HepG2 (cell line): ENCODE measurements around the gene ANO1. TPM values are rescaled to one million over a fixed set of nuclear protein-coding genes. Genes with fewer than 3 reads are reported as not detected.

Experiments
- ATAC-seq: fragments of 200-7000 bp; cut with Tn5 transposase; 3 replicates; pipeline ENCODE4 v1.9.1; 2020; ENCODE audit warnings: mild to moderate bottlenecking, moderate library complexity
- BruUV-seq: library from RNA; stranded (reverse); fragments of 400-500 nt; replicated peaks from 2 replicates; lab custom pipeline; 2021; lab: Mats Ljungman, UMichigan
- CTCF ChIA-PET: fragments of 300-600 bp; formaldehyde crosslinking; extraction: SDS; loops from one replicate; lab custom pipeline; 2021; ENCODE audit warnings: low total read pairs, inconsistent platforms, low intra/inter-chr PET ratio; lab: Yijun Ruan, JAX
- POLR2A ChIA-PET: fragments of 350-600 bp; sonication (Branson Sonifier 250); formaldehyde crosslinking; loops from one replicate; lab custom pipeline; 2020; ENCODE audit warnings: antibody characterized with exemption, inconsistent platforms; lab: Yijun Ruan, JAX
- DNase-seq: peaks from one replicate; pipeline ENCODE4 v3.0.0-alpha.2; 2015; ENCODE audit warnings: low spot score
- FAIRE-seq: peaks from 3 replicates; lab custom pipeline; 2011; peaks lifted over from hg19 to GRCh38; lab: Jason Lieb, UNC
- H2AFZ ChIP-seq: one replicate; pipeline ENCODE4 v1.6.1; 2011; ENCODE audit warnings: low read length, inconsistent platforms
- H3K27ac ChIP-seq: fragments of 300-600 bp; 3 replicates; pipeline ENCODE4 v1.8.0; 2011; ENCODE audit warnings: mixed run types, mild to moderate bottlenecking, mixed read lengths, low read length, inconsistent platforms; ENCODE audit not compliant: insufficient read depth; ENCODE audit errors: extremely low read length
- H3K27me3 ChIP-seq, 2 experiments: fragments of 200-600 bp in 1 of 2; 2 replicates in 1 of 2; 3 replicates in 1 of 2; pipeline versions ENCODE4 v1.6.0 to v1.8.0; 2011; ENCODE audit warnings: low read length in 2 of 2, mild to moderate bottlenecking in 2 of 2, moderate library complexity in 2 of 2, inconsistent platforms in 1 of 2; ENCODE audit not compliant: insufficient read depth in 2 of 2, control insufficient read depth in 1 of 2
- H3K36me3 ChIP-seq, 2 experiments: fragments of 200-600 bp in 1 of 2; replicated peaks in 1 of 2; 2 replicates in 1 of 2; 3 replicates in 1 of 2; pipeline versions ENCODE4 v1.5.1 to v1.8.0; 2011; ENCODE audit warnings: low read length in 2 of 2, inconsistent platforms in 1 of 2; ENCODE audit not compliant: insufficient read depth in 2 of 2, control insufficient read depth in 1 of 2
- H3K4me1 ChIP-seq: 2 replicates; pipeline ENCODE4 v1.5.1; 2012; ENCODE audit warnings: low read length, inconsistent platforms; ENCODE audit not compliant: insufficient read depth
- H3K4me2 ChIP-seq: 2 replicates; pipeline ENCODE4 v1.6.0; 2011; ENCODE audit warnings: low read depth, low read length, inconsistent platforms
- H3K4me3 ChIP-seq, 3 experiments: fragments of 200-600 bp in 1 of 3; sonication (generic), shearing (Covaris generic) in 1 of 3; replicated peaks in 1 of 3; 2 replicates each; pipeline ENCODE4 v1.5.1; 2011 to 2016; ENCODE audit warnings: low read length in 3 of 3, inconsistent platforms in 2 of 3, low read depth in 2 of 3, mild to moderate bottlenecking in 2 of 3, control low read depth in 1 of 3, mixed read lengths in 1 of 3; ENCODE audit not compliant: insufficient read depth in 1 of 3
- H3K79me2 ChIP-seq: one replicate; pipeline ENCODE4 v1.6.1; 2011; ENCODE audit warnings: low read length, inconsistent platforms; ENCODE audit not compliant: insufficient read depth
- H3K9ac ChIP-seq: 2 replicates; pipeline ENCODE4 v1.6.0; 2011; ENCODE audit warnings: mild to moderate bottlenecking, low read depth, low read length, inconsistent platforms; ENCODE audit not compliant: insufficient read depth
- H3K9me3 ChIP-seq: 2 replicates; pipeline ENCODE4 v1.5.1; 2012; ENCODE audit warnings: mild to moderate bottlenecking, low read length
- H4K20me1 ChIP-seq: 2 replicates; pipeline ENCODE4 v1.6.0; 2011; ENCODE audit warnings: inconsistent platforms, mild to moderate bottlenecking, low read length, moderate library complexity; ENCODE audit not compliant: insufficient read depth
- CENPT ChIP-seq: sonication (generic); formaldehyde crosslinking; IDR thresholded peaks from 2 replicates; pipeline ENCODE4 v1.8.0; 2022; ENCODE audit warnings: low read depth, mild to moderate bottlenecking, moderate library complexity, missing genetic modification reagents
- FOSL1 ChIP-seq: sonication (generic); formaldehyde crosslinking; IDR thresholded peaks from 2 replicates; pipeline ENCODE4 v1.9.0; 2021; ENCODE audit warnings: missing genetic modification reagents, borderline replicate concordance
- MBD4 ChIP-seq: IDR thresholded peaks from 2 replicates; pipeline ENCODE4 v1.6.1; 2012; ENCODE audit warnings: low read length, inconsistent platforms, borderline replicate concordance
- MED8 ChIP-seq: sonication (generic); formaldehyde crosslinking; IDR thresholded peaks from 2 replicates; pipeline ENCODE4 v1.8.1; 2023; ENCODE audit warnings: mild to moderate bottlenecking, missing genetic modification reagents; ENCODE audit not compliant: insufficient replicate concordance
- MXD4 ChIP-seq: IDR thresholded peaks from 2 replicates; pipeline ENCODE4 v1.6.1; 2016; ENCODE audit warnings: mild to moderate bottlenecking, missing biosample characterization, missing genetic modification reagents
- POLR2AphosphoS2 ChIP-seq: IDR thresholded peaks from 2 replicates; pipeline ENCODE4 v1.6.1; 2011; ENCODE audit warnings: low read depth, low read length, improper control_type of control experiment
- ZFX ChIP-seq: sonication (generic); formaldehyde crosslinking; IDR thresholded peaks from 2 replicates; pipeline ENCODE4 v1.4.0; 2020; ENCODE audit warnings: mild to moderate bottlenecking, low read depth, missing genetic modification reagents, moderate library complexity
- ZNF549 ChIP-seq: sonication (generic); formaldehyde crosslinking; IDR thresholded peaks from 2 replicates; pipeline ENCODE4 v1.5.0; 2020; ENCODE audit warnings: missing genetic modification reagents
- ZNF841 ChIP-seq: sonication (generic); formaldehyde crosslinking; IDR thresholded peaks from 2 replicates; pipeline ENCODE4 v1.8.1; 2023; ENCODE audit warnings: missing genetic modification reagents, borderline replicate concordance
- WGBS: methylation state at CpG from one replicate; pipeline ENCODE4 v1.1.6; 2017; ENCODE audit warnings: low lambda C conversion rate; 5-methylcytosine and 5-hydroxymethylcytosine counted together
- in situ Hi-C: cut with HindIII; loops from 2 replicates; pipeline ENCODE4 v1.10.0; 2017; ENCODE audit warnings: low pct_unique_long_range_greater_than_20kb; ENCODE audit not compliant: extremely low pct_ligation_motif_present
- intact Hi-C: fragments of 100-400 bp; cut with micrococcal nuclease; formaldehyde crosslinking; loops from one replicate; pipeline ENCODE4 v1.10.0; 2022; ENCODE audit not compliant: unreplicated experiment
- polyA plus RNA-seq, 8 experiments: library from polyadenylated mRNA; depleted of rRNA in 3 of 8; stranded (reverse) in 7 of 8; unstranded in 1 of 8; fragments of >200 nt; fragmentation: Illumina TruSeq in 4 of 8; extraction: Trizol in 4 of 8; gene quantifications; 2 replicates each; pipeline versions ENCODE4 v1.2.1 to v1.2.3, GENCODE V29; 2011 to 2016; ENCODE audit warnings: low read depth in 4 of 8, missing spikeins in 1 of 8, mixed read lengths in 1 of 8; ENCODE audit not compliant: insufficient read depth in 1 of 8
- total RNA-seq, 5 experiments: library from RNA; depleted of rRNA; stranded (reverse); fragments of >200 nt; fragmentation: Illumina TruSeq; extraction: Trizol; gene quantifications; 2 replicates each; pipeline ENCODE4 v1.2.3, GENCODE V29; 2016; ENCODE audit warnings: low read depth in 1 of 5
- TF ChIP-seq, protein P1 (sequence below): sonication (generic); formaldehyde crosslinking; IDR thresholded peaks from 2 replicates; pipeline ENCODE4 v1.4.0; 2020; ENCODE audit warnings: missing genetic modification reagents
- TF ChIP-seq, protein P2 (sequence below): sonication (generic); formaldehyde crosslinking; IDR thresholded peaks from 2 replicates; pipeline ENCODE4 v1.8.0; 2023; ENCODE audit warnings: mild to moderate bottlenecking, missing genetic modification reagents

The ANO1 gene
- total and polyA plus RNA-seq, 2 of the 13 experiments (the other 11 are each of a cell fraction or from before 2014, with no cell fraction given) = not detected

- FAIRE-seq (no peak), ATAC-seq (no peak), DNase-seq (no peak)
- Histone ChIP-seq H3K4me1 (no peaks in the 10 kb centered on the region), H2AFZ (no peak overlapping the region), H3K4me2 (no peak overlapping the region), H4K20me1 (no peaks in the 10 kb centered on the region), H3K9me3 (no peaks in the 10 kb centered on the region), H3K27ac (no peak overlapping the region), H3K79me2 (no peaks in the 10 kb centered on the region), H3K9ac (no peak overlapping the region)
- POLR2A ChIA-PET = no interaction called here
- in situ Hi-C loops = no loop called here
- CTCF ChIA-PET = no interaction called here
- no TSS peak for BruUV-seq
- intact Hi-C loops = no loop called here
- TF ChIP-seq, protein P1, sequence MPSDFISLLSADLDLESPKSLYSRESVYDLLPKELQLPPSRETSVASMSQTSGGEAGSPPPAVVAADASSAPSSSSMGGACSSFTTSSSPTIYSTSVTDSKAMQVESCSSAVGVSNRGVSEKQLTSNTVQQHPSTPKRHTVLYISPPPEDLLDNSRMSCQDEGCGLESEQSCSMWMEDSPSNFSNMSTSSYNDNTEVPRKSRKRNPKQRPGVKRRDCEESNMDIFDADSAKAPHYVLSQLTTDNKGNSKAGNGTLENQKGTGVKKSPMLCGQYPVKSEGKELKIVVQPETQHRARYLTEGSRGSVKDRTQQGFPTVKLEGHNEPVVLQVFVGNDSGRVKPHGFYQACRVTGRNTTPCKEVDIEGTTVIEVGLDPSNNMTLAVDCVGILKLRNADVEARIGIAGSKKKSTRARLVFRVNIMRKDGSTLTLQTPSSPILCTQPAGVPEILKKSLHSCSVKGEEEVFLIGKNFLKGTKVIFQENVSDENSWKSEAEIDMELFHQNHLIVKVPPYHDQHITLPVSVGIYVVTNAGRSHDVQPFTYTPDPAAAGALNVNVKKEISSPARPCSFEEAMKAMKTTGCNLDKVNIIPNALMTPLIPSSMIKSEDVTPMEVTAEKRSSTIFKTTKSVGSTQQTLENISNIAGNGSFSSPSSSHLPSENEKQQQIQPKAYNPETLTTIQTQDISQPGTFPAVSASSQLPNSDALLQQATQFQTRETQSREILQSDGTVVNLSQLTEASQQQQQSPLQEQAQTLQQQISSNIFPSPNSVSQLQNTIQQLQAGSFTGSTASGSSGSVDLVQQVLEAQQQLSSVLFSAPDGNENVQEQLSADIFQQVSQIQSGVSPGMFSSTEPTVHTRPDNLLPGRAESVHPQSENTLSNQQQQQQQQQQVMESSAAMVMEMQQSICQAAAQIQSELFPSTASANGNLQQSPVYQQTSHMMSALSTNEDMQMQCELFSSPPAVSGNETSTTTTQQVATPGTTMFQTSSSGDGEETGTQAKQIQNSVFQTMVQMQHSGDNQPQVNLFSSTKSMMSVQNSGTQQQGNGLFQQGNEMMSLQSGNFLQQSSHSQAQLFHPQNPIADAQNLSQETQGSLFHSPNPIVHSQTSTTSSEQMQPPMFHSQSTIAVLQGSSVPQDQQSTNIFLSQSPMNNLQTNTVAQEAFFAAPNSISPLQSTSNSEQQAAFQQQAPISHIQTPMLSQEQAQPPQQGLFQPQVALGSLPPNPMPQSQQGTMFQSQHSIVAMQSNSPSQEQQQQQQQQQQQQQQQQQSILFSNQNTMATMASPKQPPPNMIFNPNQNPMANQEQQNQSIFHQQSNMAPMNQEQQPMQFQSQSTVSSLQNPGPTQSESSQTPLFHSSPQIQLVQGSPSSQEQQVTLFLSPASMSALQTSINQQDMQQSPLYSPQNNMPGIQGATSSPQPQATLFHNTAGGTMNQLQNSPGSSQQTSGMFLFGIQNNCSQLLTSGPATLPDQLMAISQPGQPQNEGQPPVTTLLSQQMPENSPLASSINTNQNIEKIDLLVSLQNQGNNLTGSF (CRISPR knock-in tag) = no peak
- TF ChIP-seq MBD4 (no peak), ZNF841 (CRISPR knock-in tag) (no peak), ZNF549 (CRISPR knock-in tag) (no peak), ZFX (CRISPR knock-in tag) (no peak), MED8 (CRISPR knock-in tag) (no peak), MXD4 (CRISPR knock-in tag) (no peak), POLR2AphosphoS2 (no peak), CENPT (CRISPR knock-in tag) (no peak), FOSL1 (CRISPR knock-in tag) (no peak)
- TF ChIP-seq, protein P2, sequence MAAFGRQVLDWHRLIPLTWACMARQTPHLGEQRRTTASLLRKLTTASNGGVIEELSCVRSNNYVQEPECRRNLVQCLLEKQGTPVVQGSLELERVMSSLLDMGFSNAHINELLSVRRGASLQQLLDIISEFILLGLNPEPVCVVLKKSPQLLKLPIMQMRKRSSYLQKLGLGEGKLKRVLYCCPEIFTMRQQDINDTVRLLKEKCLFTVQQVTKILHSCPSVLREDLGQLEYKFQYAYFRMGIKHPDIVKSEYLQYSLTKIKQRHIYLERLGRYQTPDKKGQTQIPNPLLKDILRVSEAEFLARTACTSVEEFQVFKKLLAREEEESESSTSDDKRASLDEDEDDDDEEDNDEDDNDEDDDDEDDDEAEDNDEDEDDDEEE = no peak
- TF ChIP-seq, all 625 proteins: peak for 0
- Histone ChIP-seq H3K36me3 (no peaks in the 10 kb centered on the region), H3K4me3 (no peak overlapping the region), H3K27me3 (peaks cover 11 to 68% of the 10 kb centered on the region in 2 experiments; a peak in 4 of 5 replicates)
- 40% methylated on average over 13 of the region's 26 CpGs for WGBS
Observed at GRCh38 chr11:70077411-70078094, 564 bp upstream of the ANO1 start.
